Keratinocyte (primary cell): ENCODE data around the gene CILP. TPM values are rescaled to one million over a fixed set of nuclear protein-coding genes. Genes with fewer than 3 reads are reported as not detected.

Experiments
- DNase-seq: peaks from one replicate; pipeline ENCODE4 v3.0.0-alpha.2; 2011; ENCODE audit warnings: low read depth, missing footprints, low spot score
- FAIRE-seq: peaks from 2 replicates; lab custom pipeline; 2011; peaks lifted over from hg19 to GRCh38; lab: Jason Lieb, UNC
- H2AFZ ChIP-seq: 2 replicates; pipeline ENCODE4 v1.6.0; 2012; ENCODE audit warnings: low read length, control low read depth, inconsistent platforms; ENCODE audit not compliant: control insufficient read depth
- H3K27ac ChIP-seq: 2 replicates; pipeline ENCODE4 v1.5.1; 2011; ENCODE audit warnings: low read length; ENCODE audit not compliant: control insufficient read depth, insufficient read depth
- H3K27me3 ChIP-seq: 3 replicates; pipeline ENCODE4 v1.6.0; 2011; ENCODE audit warnings: low read length; ENCODE audit not compliant: control insufficient read depth, insufficient read depth; ENCODE audit errors: extremely low read depth
- H3K36me3 ChIP-seq, 2 experiments: 2 replicates in 1 of 2; 3 replicates in 1 of 2; pipeline ENCODE4 v1.5.1; 2011; ENCODE audit warnings: low read length in 2 of 2, mild to moderate bottlenecking in 1 of 2; ENCODE audit not compliant: control insufficient read depth in 2 of 2, insufficient read depth in 2 of 2; ENCODE audit errors: extremely low read depth in 1 of 2
- H3K4me1 ChIP-seq: 3 replicates; pipeline ENCODE4 v1.5.1; 2011; ENCODE audit warnings: low read length; ENCODE audit not compliant: control insufficient read depth, insufficient read depth; ENCODE audit errors: extremely low read depth
- H3K4me2 ChIP-seq: 3 replicates; pipeline ENCODE4 v1.6.0; 2011; ENCODE audit warnings: low read depth, low read length; ENCODE audit not compliant: control insufficient read depth, insufficient read depth; ENCODE audit errors: extremely low read depth
- H3K4me3 ChIP-seq, 3 experiments: fragments of 200-600 bp in 1 of 3; sonication (generic) in 1 of 3; 2 replicates in 2 of 3; 3 replicates in 1 of 3; pipeline ENCODE4 v1.5.1; 2011 to 2016; ENCODE audit warnings: low read length in 3 of 3, mild to moderate bottlenecking in 3 of 3, control low read depth in 2 of 3, inconsistent platforms in 1 of 3, low read depth in 1 of 3, mixed read lengths in 1 of 3, mixed run types in 1 of 3, moderate library complexity in 1 of 3; ENCODE audit not compliant: control insufficient read depth in 2 of 3, insufficient read depth in 2 of 3; ENCODE audit errors: extremely low read depth in 1 of 3
- H3K79me2 ChIP-seq: 2 replicates; pipeline ENCODE4 v1.6.0; 2012; ENCODE audit warnings: low read length; ENCODE audit not compliant: control insufficient read depth, insufficient read depth
- H3K9ac ChIP-seq: 3 replicates; pipeline ENCODE4 v1.6.0; 2011; ENCODE audit warnings: low read length; ENCODE audit not compliant: control insufficient read depth, insufficient read depth; ENCODE audit errors: extremely low read depth
- H3K9me1 ChIP-seq: 3 replicates; pipeline ENCODE4 v1.6.0; 2011; ENCODE audit warnings: low read length; ENCODE audit not compliant: control insufficient read depth, insufficient read depth; ENCODE audit errors: extremely low read depth
- H3K9me3 ChIP-seq: 2 replicates; pipeline ENCODE4 v1.5.1; 2012; ENCODE audit warnings: low read depth, low read length; ENCODE audit not compliant: control insufficient read depth
- H4K20me1 ChIP-seq: 3 replicates; pipeline ENCODE4 v1.6.0; 2011; ENCODE audit warnings: low read length; ENCODE audit not compliant: control insufficient read depth, insufficient read depth; ENCODE audit errors: extremely low read depth
- EZH2 ChIP-seq: IDR thresholded peaks from one replicate; pipeline ENCODE4 v1.6.1; 2012; ENCODE audit warnings: inconsistent platforms, mild to moderate bottlenecking, low read length, moderate library complexity
- dilution Hi-C: fragments of 300-500 bp; cut with MboI; formaldehyde crosslinking; loops from one replicate; pipeline ENCODE4 v1.7.0; 2020; ENCODE audit warnings: low sequenced_read_pairs; ENCODE audit not compliant: extremely low pct_ligation_motif_present
- polyA plus RNA-seq, 5 experiments: library from polyadenylated mRNA; depleted of rRNA in 3 of 5; stranded (reverse) in 3 of 5; stranded (forward) in 1 of 5; unstranded in 1 of 5; fragments of >200 nt; gene quantifications; 1 replicate in 1 of 5; 2 replicates in 3 of 5; 3 replicates in 1 of 5; pipeline versions ENCODE4 v1.2.1 to v1.2.3, GENCODE V29; 2011 to 2012; ENCODE audit warnings: missing spikeins in 2 of 5, low read depth in 1 of 5, low replicate concordance in 1 of 5
- TF ChIP-seq, protein P1 (sequence below), 3 experiments: IDR thresholded peaks in 1 of 3; conservative IDR thresholded peaks in 1 of 3; optimal IDR thresholded peaks in 1 of 3; 2 replicates in 2 of 3; 3 replicates in 1 of 3; pipeline versions ENCODE3 to v1.5.1; 2011; ENCODE audit warnings: low read length in 3 of 3, mild to moderate bottlenecking in 3 of 3, moderate library complexity in 2 of 3, control low read depth in 1 of 3, inconsistent platforms in 1 of 3; ENCODE audit not compliant: insufficient read depth in 2 of 3; ENCODE audit errors: extremely low read depth in 1 of 3

Gene CILP
- polyA plus RNA-seq, 1 donor (not counting 4 experiments of a cell fraction or from before 2014, with no cell fraction given), result not detected

DNA sequence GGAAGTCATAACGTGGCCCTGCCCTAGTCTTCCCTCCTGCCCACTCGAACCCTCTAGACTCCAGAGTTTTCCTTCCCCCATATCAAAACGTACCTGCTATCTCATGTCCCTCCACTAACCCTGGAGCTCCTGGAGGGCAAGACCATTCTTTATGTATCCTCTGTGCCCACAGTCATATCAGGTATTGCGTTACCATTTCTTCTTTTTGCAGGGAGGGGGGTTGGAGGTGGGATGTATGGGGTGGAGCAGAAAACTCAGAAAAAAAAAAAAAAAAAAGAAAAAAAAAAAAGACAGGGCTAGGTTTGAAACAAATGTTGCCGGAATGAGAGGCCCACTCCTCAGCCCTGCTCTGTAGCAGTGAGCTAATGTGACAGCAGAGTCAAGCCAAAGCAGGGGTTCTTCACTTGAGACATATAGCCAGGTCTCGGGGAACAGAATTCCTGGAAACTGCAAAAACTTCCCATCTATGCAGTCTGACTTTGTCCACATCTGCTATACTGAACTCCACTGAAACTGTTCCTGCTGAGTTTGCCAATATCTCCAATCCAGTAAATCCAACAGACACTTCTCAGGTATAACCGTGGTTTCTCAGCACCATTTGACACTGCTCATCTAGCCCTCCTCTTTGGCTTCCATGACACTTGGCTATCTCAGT lies 44.3 kb upstream of the CILP start:
- Histone ChIP-seq H3K4me3 (no peak overlapping the region), H2AFZ (no peak overlapping the region), H3K36me3 (peaks cover 0 to 4% of the 10 kb centered on the region in 2 experiments), H3K79me2 (no peaks in the 10 kb centered on the region), H3K9ac (no peak overlapping the region), H3K27ac (no peak overlapping the region), H3K4me1 (no peaks in the 10 kb centered on the region), H4K20me1 (no peaks in the 10 kb centered on the region), H3K9me3 (no peaks in the 10 kb centered on the region), H3K9me1 (no peaks in the 10 kb centered on the region), H3K4me2 (no peak overlapping the region), H3K27me3 (no peaks in the 10 kb centered on the region)
- DNase-seq (no peak), FAIRE-seq (no peak)
- TF ChIP-seq EZH2, result no peak
- TF ChIP-seq, protein P1, sequence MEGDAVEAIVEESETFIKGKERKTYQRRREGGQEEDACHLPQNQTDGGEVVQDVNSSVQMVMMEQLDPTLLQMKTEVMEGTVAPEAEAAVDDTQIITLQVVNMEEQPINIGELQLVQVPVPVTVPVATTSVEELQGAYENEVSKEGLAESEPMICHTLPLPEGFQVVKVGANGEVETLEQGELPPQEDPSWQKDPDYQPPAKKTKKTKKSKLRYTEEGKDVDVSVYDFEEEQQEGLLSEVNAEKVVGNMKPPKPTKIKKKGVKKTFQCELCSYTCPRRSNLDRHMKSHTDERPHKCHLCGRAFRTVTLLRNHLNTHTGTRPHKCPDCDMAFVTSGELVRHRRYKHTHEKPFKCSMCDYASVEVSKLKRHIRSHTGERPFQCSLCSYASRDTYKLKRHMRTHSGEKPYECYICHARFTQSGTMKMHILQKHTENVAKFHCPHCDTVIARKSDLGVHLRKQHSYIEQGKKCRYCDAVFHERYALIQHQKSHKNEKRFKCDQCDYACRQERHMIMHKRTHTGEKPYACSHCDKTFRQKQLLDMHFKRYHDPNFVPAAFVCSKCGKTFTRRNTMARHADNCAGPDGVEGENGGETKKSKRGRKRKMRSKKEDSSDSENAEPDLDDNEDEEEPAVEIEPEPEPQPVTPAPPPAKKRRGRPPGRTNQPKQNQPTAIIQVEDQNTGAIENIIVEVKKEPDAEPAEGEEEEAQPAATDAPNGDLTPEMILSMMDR (optimal IDR thresholded peaks at IDR 0.05 in 1 of 3, IDR thresholded peaks at IDR 0.05 in 1 of 3, conservative IDR thresholded peaks at IDR 0.05 in 1 of 3; ENCODE audit: extremely low read depth in 1 of 3, insufficient read depth in 2 of 3, low read length in 3 of 3), result no peak
- dilution Hi-C loops, result no loop called here

DNA sequence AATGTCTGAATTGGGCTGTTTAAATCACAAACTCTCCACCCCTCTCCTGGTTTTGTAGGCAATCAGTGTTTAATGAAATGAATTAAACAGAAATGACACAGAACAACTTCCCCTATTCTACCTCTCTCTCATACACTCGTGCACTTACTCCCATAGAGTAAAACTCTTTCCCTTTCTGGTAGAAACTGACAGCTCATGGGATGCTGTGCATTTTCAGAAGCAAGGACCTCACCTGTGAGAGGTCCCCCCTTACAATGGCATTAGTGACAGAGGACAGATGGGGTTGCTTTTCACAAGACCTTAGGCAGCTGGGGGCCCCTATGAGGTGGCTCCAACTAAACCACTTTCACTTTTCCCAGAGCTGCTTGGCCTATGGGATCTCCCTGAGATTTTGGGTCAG lies 43.5 kb upstream of the CILP start:
- H3K36me3 ChIP-seq, result peaks cover 0 to 3% of the 10 kb centered on the region in 2 experiments
- FAIRE-seq (no peak), DNase-seq (no peak)
- H2AFZ ChIP-seq, result no peak overlapping the region
- no peak overlapping the region for H3K9ac ChIP-seq
- H4K20me1 ChIP-seq, result no peaks in the 10 kb centered on the region
- H3K4me1 ChIP-seq, result no peaks in the 10 kb centered on the region
- TF ChIP-seq EZH2, result no peak
- TF ChIP-seq, protein P1 (optimal IDR thresholded peaks at IDR 0.05 in 1 of 3, IDR thresholded peaks at IDR 0.05 in 1 of 3, conservative IDR thresholded peaks at IDR 0.05 in 1 of 3; ENCODE audit: extremely low read depth in 1 of 3, insufficient read depth in 2 of 3, low read length in 3 of 3), result no peak
- no peaks in the 10 kb centered on the region for H3K79me2 ChIP-seq
- no peak overlapping the region for H3K4me3 ChIP-seq
- H3K27ac ChIP-seq, result no peak overlapping the region
- H3K4me2 ChIP-seq, result no peak overlapping the region
- dilution Hi-C loops, result no loop called here
- no peaks in the 10 kb centered on the region for H3K9me1 ChIP-seq
- H3K27me3 ChIP-seq, result no peaks in the 10 kb centered on the region
- H3K9me3 ChIP-seq, result no peaks in the 10 kb centered on the region
